Ovary (tissue), 3 donors: ENCODE measurements around the gene GLA.

ENCODE experiments used
- POLR2A ChIP-seq: fragments of 450-650 bp; IDR thresholded peaks from one replicate; pipeline ENCODE4 v1.6.1; 2017; ENCODE audit warnings: antibody characterized with exemption, mild to moderate bottlenecking, moderate library complexity
- TF ChIP-seq, protein P1 (sequence below), 3 donors: fragments of 450-650 bp in 2 of 3; fragments of 200-600 bp in 1 of 3; IDR thresholded peaks; one replicate each; pipeline versions ENCODE4 v1.5.1 to v1.8.0; 2016 to 2022; ENCODE audit warnings: antibody characterized with exemption in 3 of 3, mild to moderate bottlenecking in 1 of 3
- donor health status: DM: no; HTN: no; CAD: no.

DNA sequence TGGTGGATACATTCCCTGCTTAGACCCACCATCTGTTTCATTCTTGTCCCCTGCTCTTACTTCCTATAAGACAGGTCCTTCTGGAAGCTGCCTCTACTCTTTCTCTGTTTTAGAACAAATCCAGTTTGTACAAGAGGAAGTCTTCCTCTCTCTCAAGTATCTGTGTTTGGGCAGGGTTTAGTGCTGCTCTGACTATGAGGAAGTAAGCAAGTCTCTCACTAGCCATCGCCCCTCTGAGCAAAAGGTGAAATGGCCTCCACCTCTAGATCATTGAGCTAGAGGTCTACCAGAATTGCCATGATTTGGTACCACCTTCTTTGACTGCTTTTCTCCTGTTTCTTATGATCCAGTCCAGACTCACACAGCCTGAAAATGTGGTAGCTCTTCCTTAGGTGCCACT lies 30.2 kb downstream of the GLA start:
- TF ChIP-seq POLR2A = no peak
- TF ChIP-seq, protein P1, sequence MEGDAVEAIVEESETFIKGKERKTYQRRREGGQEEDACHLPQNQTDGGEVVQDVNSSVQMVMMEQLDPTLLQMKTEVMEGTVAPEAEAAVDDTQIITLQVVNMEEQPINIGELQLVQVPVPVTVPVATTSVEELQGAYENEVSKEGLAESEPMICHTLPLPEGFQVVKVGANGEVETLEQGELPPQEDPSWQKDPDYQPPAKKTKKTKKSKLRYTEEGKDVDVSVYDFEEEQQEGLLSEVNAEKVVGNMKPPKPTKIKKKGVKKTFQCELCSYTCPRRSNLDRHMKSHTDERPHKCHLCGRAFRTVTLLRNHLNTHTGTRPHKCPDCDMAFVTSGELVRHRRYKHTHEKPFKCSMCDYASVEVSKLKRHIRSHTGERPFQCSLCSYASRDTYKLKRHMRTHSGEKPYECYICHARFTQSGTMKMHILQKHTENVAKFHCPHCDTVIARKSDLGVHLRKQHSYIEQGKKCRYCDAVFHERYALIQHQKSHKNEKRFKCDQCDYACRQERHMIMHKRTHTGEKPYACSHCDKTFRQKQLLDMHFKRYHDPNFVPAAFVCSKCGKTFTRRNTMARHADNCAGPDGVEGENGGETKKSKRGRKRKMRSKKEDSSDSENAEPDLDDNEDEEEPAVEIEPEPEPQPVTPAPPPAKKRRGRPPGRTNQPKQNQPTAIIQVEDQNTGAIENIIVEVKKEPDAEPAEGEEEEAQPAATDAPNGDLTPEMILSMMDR (IDR thresholded peaks at IDR 0.05) = no peak
